T-helper 2 cell treated with Interferon-gamma antibody and Interleukin-4, amounts not matched to agents 100 ng/mL and 5 ng/mL, for 36 hours (primary cell): Measurements from ENCODE around the gene ERICH6B. TPM values are rescaled to one million over a fixed set of nuclear protein-coding genes. Genes with fewer than 3 reads are reported as not detected.

ENCODE experiments used
- intact Hi-C: fragments of 100-400 bp; cut with micrococcal nuclease; formaldehyde crosslinking; loops from one replicate; pipeline ENCODE4 v1.15.1; 2023
- total RNA-seq: library from RNA; stranded (reverse); gene quantifications from 2 replicates; pipeline ENCODE4 v1.2.3, GENCODE V29; 2022

Gene ERICH6B
- total RNA-seq, 1 donor from 2014 or later, result not detected

DNA sequence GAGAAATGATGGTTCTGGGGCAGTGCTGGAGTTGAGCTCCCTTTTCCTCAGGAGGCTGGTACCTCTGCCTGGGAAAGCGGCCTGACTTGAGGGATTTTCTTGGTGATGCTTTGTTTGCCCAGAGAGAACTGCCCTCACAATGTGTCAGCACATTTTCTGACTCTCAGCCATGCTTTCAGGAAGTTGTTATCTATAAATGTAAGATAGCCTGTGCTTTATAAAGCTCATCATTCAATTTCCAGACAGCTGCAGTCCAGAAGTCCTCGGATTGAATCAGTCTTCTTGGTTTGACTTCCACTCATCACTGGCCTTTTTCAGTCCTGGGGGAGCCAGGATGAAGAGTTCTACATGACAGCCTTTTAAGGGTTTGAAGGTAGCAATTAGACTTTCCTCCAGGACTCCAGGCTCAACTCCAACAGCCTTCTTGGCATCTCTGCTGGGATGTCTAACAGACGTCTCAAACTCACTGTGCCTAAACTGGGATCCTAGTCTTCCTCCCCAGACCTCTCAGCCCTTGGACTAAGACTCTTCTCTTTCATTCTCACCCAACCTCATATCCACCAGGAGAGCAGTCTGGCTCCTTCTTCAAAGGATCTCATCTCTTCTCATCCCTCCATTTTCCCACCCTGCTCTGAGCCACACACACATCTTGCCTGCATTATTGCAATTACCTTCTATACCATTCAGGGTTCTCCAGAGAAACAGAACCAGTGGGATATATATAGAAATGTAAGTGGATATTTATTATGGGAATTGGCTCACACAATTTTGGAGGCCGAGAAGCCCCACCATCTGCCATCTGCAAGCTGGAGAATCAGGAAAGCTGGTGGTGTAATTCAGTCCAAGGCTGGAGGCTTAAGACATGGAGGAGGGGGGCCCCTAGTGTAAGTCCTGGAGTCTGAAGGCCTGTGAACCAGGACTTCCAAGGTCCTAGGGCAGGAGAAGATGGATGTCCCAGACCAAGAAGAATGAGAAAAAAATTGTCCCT, 13.1 kb downstream of the ERICH6B start:
- intact Hi-C loops, result no loop called here

DNA sequence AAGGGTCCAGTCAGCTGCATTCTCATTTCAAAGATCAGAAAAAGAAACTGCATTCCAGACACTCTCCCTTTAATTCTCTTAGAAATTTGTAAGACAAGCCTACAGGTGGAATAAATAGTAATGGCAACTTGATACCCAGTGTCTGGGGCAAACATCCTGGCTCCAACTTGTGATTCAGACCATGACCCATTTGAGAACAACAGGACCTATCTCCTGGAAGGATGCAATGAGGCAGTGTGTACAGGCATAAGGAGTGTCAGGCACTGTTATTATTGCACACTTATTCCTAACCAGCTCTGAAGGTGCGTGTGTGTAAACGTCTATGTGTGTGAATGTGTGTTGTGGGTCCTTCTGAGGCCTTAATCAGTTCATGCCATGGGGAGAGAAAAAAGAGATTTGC, 13.9 kb downstream of the ERICH6B start:
- intact Hi-C loops, result no loop called here

DNA sequence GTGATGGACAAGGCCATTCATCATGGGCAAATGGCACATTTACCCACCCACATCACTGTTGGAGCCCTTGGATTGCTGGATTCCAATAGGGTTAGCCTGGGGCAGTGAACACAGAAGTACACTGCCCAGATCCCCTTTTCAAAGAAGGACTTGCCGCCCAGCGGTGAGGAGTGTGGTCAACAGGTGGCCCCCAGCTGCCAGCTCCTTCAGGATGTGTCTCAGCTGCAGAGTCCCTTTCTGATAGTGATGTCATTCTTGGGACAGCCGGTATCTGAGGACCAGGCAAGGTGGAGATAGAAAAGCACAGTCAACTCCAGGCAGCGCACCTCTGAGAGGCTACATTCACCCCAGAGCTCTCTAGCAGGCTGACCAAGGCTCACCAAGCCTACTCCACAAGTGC, 16.9 kb downstream of the ERICH6B start:
- intact Hi-C loops, result no loop called here

DNA sequence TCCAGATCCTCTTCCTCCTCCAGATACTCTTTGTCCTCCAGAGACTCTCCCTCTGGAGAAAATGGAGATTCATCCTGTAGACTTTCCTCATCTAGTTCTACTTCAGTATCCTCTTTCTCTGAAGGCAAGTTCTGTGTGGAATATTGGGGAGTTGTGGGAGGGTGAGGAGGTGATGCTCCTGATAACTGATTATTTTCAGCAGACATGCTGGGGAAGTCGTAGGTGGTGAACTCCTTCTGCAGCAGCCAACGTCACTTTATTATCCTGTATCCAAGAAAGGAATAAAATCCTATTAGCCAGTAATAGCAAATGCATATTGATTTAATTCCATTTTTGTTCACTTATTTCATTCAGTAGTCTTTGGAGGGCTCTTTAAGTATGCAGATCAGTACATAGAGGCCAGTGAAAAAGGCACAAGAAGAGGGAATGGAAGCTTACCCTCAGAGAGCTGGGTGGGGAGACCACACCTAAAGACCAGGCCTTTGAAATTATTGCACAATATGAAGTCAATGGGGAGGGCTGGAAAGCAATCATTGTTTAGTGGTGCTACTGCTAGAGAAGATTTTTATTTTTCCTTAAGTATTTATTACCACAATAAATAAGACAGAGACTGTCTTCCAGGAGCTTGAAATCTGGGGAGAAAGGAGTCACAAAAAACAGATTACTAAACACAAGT, 18.6 kb downstream of the ERICH6B start:
- intact Hi-C loops, result no loop called here

DNA sequence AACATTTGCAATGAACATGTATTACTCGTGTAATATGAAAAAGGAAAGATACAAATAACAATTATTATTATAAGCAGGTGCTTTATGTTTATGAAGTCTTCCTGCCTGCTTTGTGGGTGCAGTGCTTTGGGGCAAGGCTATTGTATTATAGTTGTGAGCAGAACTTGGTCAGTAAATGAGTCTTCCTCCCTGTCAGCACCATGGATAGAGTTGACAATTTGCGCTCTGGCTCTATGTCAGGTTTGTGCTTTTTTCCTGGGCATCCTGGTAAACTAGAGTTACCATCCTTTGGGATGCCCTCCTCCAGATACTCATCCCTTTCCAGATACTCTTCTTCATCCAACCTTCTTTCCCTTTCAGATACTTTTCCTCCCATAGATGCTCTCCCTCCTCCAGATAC, 19.6 kb downstream of the ERICH6B start:
- intact Hi-C loops, result no loop called here

DNA sequence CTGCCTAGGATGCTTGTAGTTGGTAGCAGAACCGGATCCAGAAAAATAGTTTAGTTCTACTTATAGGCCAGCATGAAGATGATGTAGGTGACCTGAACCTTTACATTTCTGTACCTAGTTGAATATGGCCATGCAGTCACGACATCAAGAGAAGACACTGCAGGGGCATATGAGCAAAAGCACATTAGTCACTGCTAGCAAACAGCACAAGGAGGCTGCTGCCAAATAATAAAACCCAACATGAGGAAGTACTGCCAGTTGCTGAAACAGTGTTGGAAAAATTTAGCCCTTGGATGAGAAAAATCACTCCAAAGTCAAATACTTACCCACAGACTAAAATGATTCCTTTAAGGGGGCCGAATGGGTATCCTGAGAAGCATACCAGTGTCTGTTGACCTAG, 20.8 kb downstream of the ERICH6B start:
- intact Hi-C loops, result no loop called here

DNA sequence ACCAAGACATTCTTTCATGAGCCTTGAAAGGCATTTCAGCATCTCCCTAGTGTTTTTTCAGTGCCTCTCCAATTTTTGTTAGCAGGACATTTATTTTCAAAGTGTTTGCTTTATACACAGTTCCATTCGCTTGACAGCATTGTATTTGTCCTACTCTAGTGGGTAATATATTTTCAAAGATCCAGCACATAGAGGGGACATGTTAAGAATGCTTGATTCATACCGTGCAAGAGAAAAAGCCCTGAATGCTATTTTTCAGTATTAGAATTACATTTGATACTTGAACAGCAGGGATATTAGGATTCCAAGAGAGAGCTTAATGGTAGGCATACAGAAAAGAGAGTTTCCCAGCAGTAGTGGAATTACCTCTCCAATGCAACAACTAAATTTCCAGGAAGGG, 21.3 kb downstream of the ERICH6B start:
- intact Hi-C loops, result no loop called here

DNA sequence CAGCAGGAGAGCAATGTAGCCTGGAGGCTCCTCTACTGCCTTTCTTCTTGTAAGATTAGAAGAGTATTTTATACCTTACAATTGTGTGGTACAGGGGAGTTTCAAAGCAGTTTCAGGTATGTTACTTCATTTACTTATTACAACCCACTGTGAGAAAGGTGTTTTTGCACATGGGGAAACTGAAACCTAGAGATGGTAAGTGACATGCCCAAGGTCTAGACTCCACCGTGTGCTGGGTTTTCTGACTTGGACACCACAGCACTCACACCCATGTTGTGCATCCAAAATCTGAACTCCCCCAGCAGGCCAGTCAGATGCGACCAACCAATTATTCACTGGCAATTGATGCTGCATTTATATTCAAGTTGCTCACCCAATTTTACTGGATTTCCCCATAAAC, 22.8 kb downstream of the ERICH6B start:
- intact Hi-C loops, result no loop called here

DNA sequence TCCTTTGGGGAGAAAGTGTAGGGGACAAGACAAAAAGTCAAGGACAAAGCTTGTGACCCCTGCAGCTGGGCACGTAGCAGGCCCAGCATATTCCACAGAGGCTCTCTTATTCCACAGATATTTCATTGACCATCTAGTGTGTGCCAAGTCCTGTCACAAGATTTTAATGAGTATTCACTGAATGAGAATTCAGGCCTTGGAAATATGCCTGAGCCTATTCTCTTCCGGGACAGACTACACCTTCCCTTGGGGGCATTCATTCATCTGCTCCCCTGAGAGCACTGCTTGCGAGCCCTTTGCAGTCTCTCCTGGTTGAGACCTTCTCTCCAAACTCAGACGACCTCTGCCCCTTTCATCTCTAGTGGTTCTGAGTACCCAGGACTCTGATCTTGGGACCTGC, 25.5 kb downstream of the ERICH6B start:
- intact Hi-C loops, result no loop called here

DNA sequence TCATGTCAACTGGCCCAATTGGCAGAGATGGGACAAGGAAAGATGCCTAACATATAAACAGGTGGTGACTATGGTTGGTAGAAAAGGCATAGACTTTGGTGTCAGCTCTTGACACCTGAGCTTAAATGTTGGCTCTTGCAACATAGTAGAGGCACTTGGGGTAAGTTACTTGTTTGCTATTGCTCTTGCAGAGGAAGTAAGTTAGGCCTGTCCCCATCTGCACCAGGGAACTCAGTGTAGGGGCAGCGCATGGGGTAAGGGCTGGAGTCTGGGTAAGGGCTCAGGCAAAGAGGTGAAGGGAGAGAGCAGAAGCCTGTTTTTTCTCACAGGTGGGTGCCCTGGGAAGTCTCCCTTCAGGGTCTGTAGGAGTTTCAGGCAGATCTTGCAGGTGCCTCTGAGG, 27.6 kb downstream of the ERICH6B start:
- intact Hi-C loops, result no loop called here

DNA sequence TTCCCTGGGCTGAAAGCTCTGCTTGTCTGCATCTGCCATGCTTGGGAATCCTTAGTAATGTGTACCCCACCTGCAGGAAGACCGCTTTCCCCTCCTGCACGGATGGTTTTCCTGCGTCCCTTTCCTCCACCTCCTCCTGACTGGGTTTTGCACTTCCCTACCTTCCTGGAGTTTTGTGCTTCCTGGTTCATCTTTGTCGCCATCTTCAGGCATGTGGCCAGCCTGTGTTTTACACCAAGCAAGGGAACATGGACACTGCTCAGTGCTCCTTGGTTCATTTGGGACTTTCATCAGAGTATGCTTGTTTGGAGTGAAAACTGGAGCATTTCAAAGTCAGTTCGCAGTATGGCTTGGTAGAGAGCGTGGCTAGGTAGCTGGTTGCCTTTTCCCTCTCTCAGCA, 30.7 kb downstream of the ERICH6B start:
- intact Hi-C loops, result no loop called here

DNA sequence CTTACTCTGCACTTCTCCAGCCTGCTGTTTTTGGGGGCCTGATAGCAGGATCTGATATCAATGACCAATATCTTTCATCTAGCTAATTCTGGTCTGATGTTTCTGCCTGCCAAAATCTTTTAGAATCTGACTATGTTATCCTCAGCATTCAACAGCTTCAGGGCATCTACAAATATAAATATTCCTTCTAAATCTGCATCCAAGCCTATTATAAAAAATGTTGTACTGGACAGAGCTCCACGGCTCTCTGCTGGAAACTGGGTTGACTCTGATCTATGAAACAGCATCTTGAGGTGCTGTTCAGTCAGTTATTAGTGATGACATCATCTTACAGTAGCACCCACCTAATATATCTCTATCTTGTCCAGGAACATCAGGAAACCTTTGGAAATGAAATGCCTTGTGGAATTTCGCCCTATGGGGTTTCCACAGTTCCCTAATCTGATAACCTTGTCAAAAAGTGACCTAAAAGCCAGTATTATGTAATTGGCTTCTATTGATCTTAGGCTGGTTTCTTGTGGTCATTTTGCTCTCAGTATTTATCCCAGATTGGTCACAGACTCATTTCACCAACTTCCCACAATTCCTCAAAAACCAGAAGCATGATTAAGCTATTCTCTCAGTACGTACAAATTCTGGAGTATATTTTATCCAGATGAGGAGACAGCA, 33.0 kb downstream of the ERICH6B start:
- intact Hi-C loops, result no loop called here

DNA sequence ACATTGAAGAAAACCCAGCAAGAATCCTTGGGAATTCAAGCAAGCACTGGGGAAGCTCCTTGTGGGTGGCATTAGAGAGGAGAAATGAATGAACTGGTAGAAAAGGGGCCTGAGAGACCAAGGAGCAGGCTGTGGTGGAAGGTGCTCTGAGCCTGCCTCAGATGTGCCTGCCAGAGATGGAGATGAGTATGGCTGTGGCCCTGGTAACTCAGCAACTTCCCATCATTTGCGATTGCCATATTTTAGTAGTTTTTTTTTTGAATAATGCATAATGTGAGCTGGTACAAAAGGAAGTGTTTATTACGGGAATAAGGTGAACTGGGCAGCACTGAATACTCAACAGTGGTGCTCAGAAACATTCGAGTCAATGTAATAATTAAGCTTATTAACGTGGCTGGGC, 39.1 kb downstream of the ERICH6B start:
- intact Hi-C loops, result no loop called here

DNA sequence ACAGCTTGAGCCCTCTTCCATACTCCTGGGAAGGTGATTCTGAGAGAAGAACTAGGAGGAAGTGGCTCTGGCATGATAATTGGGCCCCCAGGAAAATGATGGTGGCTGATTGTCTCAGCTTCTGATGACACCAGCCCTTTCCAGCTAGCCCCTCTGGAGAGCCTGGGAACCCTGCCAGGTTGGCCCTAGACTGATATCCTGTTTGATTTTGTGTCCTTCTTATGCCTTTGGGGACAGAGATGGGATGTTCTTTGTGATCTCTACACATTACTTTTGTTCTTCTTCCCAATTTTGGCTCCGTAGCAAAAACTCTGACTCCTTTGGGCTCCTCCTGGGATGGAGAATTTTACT, 39.7 kb downstream of the ERICH6B start:
- intact Hi-C loops, result no loop called here

DNA sequence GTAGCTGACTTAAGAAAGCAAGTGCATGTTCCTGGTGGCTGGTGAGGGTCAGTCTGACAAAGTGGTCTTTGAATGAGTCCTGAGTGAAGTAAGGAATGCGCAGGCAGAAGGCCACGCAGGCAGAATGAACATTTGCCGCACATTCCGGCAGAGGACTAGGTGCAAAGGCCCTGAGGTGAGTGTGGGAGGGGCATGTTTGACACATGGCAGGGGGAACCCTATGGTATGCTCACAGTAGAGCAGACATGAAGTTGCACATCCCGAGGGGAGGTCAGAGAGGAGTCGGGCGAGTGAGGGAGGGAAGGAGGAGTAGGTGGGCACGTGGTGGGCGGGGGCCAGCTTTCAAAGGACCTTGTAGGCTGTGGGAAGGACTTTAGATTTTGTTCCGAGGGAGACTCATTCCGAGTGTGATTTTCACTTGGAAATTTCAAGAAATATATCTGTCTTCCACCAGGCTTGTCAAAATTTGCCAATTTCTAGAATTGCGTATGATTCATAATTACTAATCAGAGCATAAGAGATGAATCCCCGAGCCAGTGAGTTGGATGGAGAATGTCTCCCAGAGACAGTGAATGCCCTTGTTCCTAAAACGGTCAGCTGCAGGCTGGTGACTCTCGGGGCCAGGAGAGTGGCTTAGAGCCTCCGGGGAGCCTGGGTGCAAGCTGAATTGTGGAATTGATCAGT, 40.3 kb downstream of the ERICH6B start:
- intact Hi-C loops, result no loop called here

DNA sequence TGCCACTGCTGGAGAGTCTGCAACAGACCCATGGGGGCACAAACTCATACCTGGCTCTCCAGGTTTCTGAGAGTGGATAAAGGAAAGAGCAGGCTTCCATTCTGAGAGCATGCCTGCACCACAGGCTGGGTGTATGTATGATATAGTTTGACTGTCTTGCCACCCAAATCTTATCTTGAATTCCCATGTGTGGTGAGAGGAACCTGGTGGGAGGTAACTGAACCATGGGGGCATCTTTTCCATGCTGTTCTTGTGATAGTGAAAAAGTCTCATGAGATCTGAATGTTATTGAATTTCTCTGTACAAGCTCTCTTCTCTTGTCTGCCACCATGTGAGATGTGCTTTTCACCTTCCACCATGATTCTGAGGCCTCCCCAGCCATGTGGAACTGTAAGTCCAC, 50.2 kb downstream of the ERICH6B start:
- intact Hi-C loops, result no loop called here

DNA sequence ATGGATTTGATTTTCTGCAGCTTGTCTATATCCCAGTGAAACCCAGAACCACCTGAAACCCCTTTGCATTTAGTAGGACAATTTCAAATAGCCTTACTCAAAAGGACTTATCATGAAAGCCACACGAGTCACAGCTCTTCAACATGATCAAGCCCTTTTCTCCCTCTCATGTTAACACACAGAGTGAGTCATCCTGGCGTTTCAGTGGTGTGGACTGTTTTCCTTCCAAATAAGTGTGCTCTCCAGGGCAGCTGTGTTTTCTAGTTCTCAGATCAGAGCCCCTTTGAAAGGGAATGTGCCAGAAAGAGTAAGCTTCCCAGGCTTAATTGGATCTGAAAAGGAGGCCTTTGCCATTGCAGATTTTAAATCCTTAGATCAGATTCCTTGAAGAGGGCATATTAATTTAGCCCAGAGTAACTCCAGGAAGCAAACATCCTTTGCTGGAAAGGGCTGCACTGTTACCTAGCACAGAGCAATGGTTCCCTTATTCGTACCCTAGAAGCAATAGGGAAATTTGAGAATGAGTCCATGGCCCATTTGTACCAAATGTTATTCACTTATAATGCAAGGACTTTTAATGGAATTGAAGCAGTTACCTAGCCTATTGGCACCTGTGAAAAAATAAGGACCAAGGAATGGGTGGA, 51.3 kb downstream of the ERICH6B start:
- intact Hi-C loops, result no loop called here

DNA sequence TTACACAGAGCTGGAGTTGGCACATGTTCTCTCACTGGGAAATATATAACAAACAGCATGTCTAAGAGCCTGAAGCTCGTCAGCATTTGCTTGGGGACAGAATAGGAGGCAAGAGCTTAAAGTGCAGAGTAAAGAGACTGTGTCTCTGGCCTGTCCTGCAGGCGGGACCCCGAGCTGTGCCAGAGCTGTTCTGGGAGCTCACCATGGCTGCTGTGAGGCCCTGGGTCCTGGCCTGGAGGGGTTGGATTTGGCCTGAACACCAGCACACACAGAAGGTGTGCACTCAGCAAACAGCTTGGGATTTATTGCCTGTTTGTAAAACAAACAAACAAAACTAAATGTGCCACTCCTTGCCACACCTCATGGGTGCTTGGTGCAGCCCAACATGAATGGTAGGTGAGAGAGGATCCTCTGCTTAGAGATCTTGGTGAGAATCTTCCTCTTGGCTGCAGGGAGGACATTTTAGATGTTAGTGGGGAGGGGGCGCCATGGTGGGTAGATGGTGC, 60.9 kb downstream of the ERICH6B start:
- intact Hi-C loops, result no loop called here

DNA sequence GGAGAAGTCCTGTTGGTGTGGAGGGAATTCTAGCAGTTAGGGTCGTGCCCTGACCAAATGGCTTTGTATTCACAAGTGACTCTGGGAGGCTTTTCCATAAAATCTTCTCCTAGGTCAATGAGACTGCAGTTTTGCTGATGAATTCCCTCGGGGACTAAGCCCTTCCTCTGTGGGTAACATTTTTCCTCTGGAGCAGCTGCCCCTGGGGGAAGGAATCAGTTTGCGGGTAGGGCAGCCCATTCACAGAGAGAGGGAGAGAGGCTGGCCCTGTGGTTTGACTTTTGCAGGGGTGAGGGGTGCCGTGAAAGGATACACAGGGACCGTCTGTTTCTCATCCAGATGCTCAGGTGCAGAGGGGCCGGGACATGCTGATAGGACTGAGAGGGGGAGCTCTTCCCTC, 67.3 kb downstream of the ERICH6B start:
- intact Hi-C loops, result no loop called here

DNA sequence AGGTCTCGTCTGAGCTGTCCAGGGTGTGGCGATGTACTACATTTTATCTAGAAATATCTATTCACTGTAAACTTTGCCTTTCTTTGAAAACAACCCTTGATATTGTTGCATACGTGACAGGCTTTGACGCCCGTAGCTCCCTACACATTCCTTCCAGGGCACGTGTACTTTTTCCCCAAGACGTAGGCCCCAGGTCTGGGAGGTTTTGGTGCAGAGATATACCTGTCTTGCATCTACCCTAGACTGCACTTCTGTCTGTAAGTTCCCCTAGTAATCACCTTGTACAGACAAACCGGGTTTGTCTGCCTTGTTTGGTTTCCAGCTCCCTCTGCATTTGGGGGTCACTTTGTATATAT, 69.2 kb downstream of the ERICH6B start:
- intact Hi-C loops, result no loop called here
